C4-2B (cell line): ENCODE results near the gene ARAP2.

Experiments
- ZFX ChIP-seq: fragments of 450-650 bp; IDR thresholded peaks from 2 replicates; pipeline ENCODE4 v1.6.1; 2017
- TF ChIP-seq, protein P1 (sequence below): fragments of 450-650 bp; conservative IDR thresholded peaks from 2 replicates; pipeline ENCODE4 v1.5.1; 2017; ENCODE audit warnings: mild to moderate bottlenecking

DNA sequence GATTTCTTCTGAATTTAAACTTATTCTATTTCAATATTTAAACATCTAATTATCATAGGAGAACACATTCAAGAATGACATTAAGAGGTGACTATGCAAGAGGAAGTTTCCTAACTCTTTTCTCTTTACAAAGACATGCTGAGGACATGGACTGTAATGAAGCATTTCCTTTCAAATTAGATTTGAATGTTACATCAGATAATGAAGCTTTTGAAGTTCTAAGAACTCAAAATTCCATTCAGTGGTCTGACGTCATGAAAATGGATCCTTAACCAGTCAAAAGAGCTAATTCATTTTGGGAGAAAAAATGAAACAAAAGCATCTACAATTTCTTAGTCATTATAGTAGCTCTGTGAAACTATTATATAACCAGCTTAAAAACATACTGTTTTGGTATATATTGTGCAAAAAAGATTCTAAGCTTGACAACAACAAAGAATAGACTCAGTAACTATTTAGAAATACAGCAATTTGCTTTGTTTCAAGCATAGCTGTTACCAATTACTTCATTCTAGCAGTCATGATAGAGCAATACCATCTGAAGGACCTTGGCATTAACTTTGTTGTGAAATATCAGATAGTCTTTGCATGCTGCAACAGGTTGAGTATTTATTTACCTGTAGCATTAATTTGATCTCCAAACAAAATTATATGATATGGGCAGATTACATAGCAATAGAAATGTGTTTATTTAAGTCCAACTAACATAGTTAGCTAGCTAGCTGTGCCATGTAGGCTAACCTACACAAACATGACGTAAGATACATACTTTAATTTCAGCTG lies 23.4 kb upstream of the ARAP2 start:
- TF ChIP-seq, protein P1, sequence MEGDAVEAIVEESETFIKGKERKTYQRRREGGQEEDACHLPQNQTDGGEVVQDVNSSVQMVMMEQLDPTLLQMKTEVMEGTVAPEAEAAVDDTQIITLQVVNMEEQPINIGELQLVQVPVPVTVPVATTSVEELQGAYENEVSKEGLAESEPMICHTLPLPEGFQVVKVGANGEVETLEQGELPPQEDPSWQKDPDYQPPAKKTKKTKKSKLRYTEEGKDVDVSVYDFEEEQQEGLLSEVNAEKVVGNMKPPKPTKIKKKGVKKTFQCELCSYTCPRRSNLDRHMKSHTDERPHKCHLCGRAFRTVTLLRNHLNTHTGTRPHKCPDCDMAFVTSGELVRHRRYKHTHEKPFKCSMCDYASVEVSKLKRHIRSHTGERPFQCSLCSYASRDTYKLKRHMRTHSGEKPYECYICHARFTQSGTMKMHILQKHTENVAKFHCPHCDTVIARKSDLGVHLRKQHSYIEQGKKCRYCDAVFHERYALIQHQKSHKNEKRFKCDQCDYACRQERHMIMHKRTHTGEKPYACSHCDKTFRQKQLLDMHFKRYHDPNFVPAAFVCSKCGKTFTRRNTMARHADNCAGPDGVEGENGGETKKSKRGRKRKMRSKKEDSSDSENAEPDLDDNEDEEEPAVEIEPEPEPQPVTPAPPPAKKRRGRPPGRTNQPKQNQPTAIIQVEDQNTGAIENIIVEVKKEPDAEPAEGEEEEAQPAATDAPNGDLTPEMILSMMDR = no peak
- no peak for TF ChIP-seq ZFX
